Fibroblast of lung (primary cell): ENCODE measurements around the gene TMPRSS2. TPM values are rescaled to one million over a fixed set of nuclear protein-coding genes. Genes with fewer than 3 reads are reported as not detected.

Source experiments
- DNase-seq, 2 donors: peaks; one replicate each; pipeline versions ENCODE4 v3.0.0 to v3.0.0-alpha.2; 2010; ENCODE audit warnings: low read depth in 2 of 2
- H2AFZ ChIP-seq: 2 replicates; pipeline ENCODE4 v1.5.1; 2012; ENCODE audit warnings: low read length, control low read depth, inconsistent platforms
- H3K27ac ChIP-seq: 2 replicates; pipeline ENCODE4 v1.5.1; 2011; ENCODE audit warnings: low read length, control low read depth; ENCODE audit not compliant: insufficient read depth
- H3K27me3 ChIP-seq: 2 replicates; pipeline ENCODE4 v1.5.1; 2011; ENCODE audit warnings: mild to moderate bottlenecking, low read length; ENCODE audit not compliant: control insufficient read depth, insufficient read depth
- H3K36me3 ChIP-seq: 2 replicates; pipeline ENCODE4 v1.5.1; 2011; ENCODE audit warnings: low read length; ENCODE audit not compliant: control insufficient read depth, insufficient read depth
- H3K4me1 ChIP-seq: 2 replicates; pipeline ENCODE4 v1.5.1; 2011; ENCODE audit warnings: low read length; ENCODE audit not compliant: control insufficient read depth, insufficient read depth; ENCODE audit errors: extremely low read depth
- H3K4me2 ChIP-seq: 2 replicates; pipeline ENCODE4 v1.5.1; 2011; ENCODE audit warnings: low read length, control low read depth; ENCODE audit not compliant: insufficient read depth; ENCODE audit errors: extremely low read depth
- H3K4me3 ChIP-seq, 4 experiments: fragments of 200-600 bp in 1 of 4; sonication (generic) in 1 of 4; replicated peaks in 1 of 4; 2 replicates each; pipeline ENCODE4 v1.5.1; 2011 to 2016; ENCODE audit warnings: low read length in 4 of 4, low read depth in 3 of 4, mild to moderate bottlenecking in 3 of 4, control low read depth in 2 of 4, inconsistent platforms in 1 of 4, mixed read lengths in 1 of 4; ENCODE audit not compliant: insufficient read depth in 1 of 4; ENCODE audit errors: control extremely low read depth in 1 of 4
- H3K79me2 ChIP-seq: 2 replicates; pipeline ENCODE4 v1.5.1; 2012; ENCODE audit warnings: mild to moderate bottlenecking, low read length, inconsistent platforms; ENCODE audit not compliant: control insufficient read depth, insufficient read depth
- H3K9ac ChIP-seq: 2 replicates; pipeline ENCODE4 v1.5.1; 2011; ENCODE audit warnings: mild to moderate bottlenecking, low read length, control low read depth; ENCODE audit not compliant: insufficient read depth
- H3K9me3 ChIP-seq: 2 replicates; pipeline ENCODE4 v1.5.1; 2012; ENCODE audit warnings: low read depth, low read length; ENCODE audit not compliant: control insufficient read depth, insufficient read depth
- H4K20me1 ChIP-seq: 2 replicates; pipeline ENCODE4 v1.5.1; 2011; ENCODE audit warnings: low read length; ENCODE audit not compliant: control insufficient read depth, insufficient read depth; ENCODE audit errors: extremely low read depth
- EZH2 ChIP-seq: IDR thresholded peaks from 2 replicates; pipeline ENCODE4 v1.5.1; 2012; ENCODE audit warnings: low read length, control low read depth, mild to moderate bottlenecking; ENCODE audit errors: missing control alignments
- polyA plus RNA-seq, 2 donors: library from polyadenylated mRNA; depleted of rRNA in 1 of 2; stranded (reverse) in 1 of 2; unstranded in 1 of 2; fragments of >200 nt; gene quantifications; 2 replicates each; pipeline ENCODE4 v1.2.1, GENCODE V29; 2011 to 2012; ENCODE audit warnings: missing spikeins in 1 of 2
- total RNA-seq: library from RNA; depleted of rRNA; stranded (reverse); fragments of >200 nt; gene quantifications from 2 replicates; pipeline ENCODE4 v1.2.1, GENCODE V29; 2014
- TF ChIP-seq, protein P1 (sequence below), 2 donors: IDR thresholded peaks in 1 of 2; conservative IDR thresholded peaks in 1 of 2; 1 replicate in 1 of 2; 2 replicates in 1 of 2; pipeline ENCODE4 v1.5.1; 2011 to 2012; ENCODE audit warnings: low read length in 2 of 2, control low read depth in 1 of 2, inconsistent platforms in 1 of 2, low read depth in 1 of 2, mild to moderate bottlenecking in 1 of 2

The TMPRSS2 gene
- total and polyA plus RNA-seq, 2 donors (not counting 1 experiment from before 2014, with no cell fraction given): 0.17 TPM; not detected in 1

DNA sequence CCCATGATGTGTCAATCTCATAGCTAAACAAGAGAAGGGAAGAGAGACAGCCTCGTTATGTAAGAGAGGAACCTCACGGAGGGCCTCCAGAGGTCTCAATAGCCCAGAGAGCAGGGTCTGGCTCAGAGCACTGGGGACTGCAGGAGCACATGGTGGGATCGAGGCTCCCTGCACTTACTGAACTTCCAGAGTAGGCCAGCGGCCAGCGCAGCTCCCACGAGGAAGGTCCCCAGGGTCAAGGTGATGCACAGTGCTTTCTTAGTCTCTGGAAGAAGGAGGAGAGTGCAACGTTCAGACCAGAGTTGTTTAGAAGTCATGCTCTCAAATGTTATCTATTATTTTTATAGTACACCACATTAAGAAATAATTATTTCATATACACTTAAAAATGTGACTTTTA is 18.6 kb downstream of the TMPRSS2 start:
- H3K27ac ChIP-seq: no peak overlapping the region
- H3K27me3 ChIP-seq: no peaks in the 10 kb centered on the region
- TF ChIP-seq, protein P1, sequence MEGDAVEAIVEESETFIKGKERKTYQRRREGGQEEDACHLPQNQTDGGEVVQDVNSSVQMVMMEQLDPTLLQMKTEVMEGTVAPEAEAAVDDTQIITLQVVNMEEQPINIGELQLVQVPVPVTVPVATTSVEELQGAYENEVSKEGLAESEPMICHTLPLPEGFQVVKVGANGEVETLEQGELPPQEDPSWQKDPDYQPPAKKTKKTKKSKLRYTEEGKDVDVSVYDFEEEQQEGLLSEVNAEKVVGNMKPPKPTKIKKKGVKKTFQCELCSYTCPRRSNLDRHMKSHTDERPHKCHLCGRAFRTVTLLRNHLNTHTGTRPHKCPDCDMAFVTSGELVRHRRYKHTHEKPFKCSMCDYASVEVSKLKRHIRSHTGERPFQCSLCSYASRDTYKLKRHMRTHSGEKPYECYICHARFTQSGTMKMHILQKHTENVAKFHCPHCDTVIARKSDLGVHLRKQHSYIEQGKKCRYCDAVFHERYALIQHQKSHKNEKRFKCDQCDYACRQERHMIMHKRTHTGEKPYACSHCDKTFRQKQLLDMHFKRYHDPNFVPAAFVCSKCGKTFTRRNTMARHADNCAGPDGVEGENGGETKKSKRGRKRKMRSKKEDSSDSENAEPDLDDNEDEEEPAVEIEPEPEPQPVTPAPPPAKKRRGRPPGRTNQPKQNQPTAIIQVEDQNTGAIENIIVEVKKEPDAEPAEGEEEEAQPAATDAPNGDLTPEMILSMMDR (conservative IDR thresholded peaks at IDR 0.05 in 1 of 2, IDR thresholded peaks at IDR 0.05 in 1 of 2; ENCODE audit: low read depth in 1 of 2, low read length in 2 of 2): no peak
- TF ChIP-seq EZH2: no peak
- no peaks in the 10 kb centered on the region for H3K9me3 ChIP-seq
- no peak overlapping the region for H3K4me3 ChIP-seq
- no peaks in the 10 kb centered on the region for H3K36me3 ChIP-seq
- no peaks in the 10 kb centered on the region for H4K20me1 ChIP-seq
- H3K4me2 ChIP-seq: no peak overlapping the region
- H2AFZ ChIP-seq: no peak overlapping the region
- DNase-seq: no peak
- no peaks in the 10 kb centered on the region for H3K4me1 ChIP-seq
- no peaks in the 10 kb centered on the region for H3K79me2 ChIP-seq
- no peak overlapping the region for H3K9ac ChIP-seq

DNA sequence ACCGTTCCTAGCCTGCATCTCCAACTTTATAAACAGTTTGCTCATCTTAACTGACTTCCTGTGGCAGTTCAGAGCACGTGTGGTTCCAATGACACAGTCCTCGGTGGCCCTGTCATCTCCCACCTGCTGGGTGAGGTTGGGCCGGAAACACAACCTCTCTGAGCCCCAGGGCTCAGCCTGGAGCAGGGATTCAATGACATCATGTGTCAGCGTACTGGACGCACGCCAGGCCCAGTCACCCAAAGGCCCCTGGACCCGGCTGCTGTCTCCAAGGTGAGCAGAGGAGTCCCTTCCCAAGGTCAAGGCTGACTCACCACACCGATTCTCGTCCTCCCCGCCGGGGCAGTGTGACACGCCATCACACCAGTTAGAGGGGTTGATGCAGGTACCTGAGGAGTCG is 19.9 kb downstream of the TMPRSS2 start:
- H3K4me2 ChIP-seq: no peak overlapping the region
- no peaks in the 10 kb centered on the region for H3K79me2 ChIP-seq
- no peaks in the 10 kb centered on the region for H3K4me1 ChIP-seq
- no peaks in the 10 kb centered on the region for H3K27me3 ChIP-seq
- no peak overlapping the region for H3K27ac ChIP-seq
- H3K9me3 ChIP-seq: no peaks in the 10 kb centered on the region
- H3K4me3 ChIP-seq: no peak overlapping the region
- H3K9ac ChIP-seq: no peak overlapping the region
- TF ChIP-seq, protein P1 (conservative IDR thresholded peaks at IDR 0.05 in 1 of 2, IDR thresholded peaks at IDR 0.05 in 1 of 2; ENCODE audit: low read depth in 1 of 2, low read length in 2 of 2): no peak
- no peak for TF ChIP-seq EZH2
- no peaks in the 10 kb centered on the region for H4K20me1 ChIP-seq
- no peak overlapping the region for H2AFZ ChIP-seq
- no peak for DNase-seq
- H3K36me3 ChIP-seq: no peaks in the 10 kb centered on the region

DNA sequence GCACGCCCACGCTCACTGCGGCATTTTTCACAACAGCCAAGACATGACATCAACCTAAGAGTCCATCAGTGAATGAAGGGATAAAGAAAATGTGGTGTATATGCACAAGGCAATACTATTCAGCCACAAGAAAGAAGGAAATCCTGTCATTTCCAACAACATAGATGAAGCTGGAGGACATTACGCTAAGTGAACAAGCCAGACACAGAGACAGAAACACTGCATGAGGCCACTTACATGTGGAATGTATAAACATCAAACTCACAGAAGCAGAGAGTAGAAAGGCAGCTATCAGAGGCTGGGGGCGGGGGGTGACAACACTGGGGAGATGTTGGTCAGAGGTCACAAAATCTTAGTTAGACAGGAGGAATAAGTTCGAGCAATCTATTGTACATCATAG is 20.9 kb downstream of the TMPRSS2 start:
- Histone ChIP-seq H3K4me1 (no peaks in the 10 kb centered on the region), H3K36me3 (no peaks in the 10 kb centered on the region), H4K20me1 (no peaks in the 10 kb centered on the region), H3K4me3 (no peak overlapping the region), H3K9me3 (no peaks in the 10 kb centered on the region), H3K4me2 (no peak overlapping the region), H2AFZ (no peak overlapping the region), H3K79me2 (no peaks in the 10 kb centered on the region), H3K27me3 (no peaks in the 10 kb centered on the region), H3K27ac (no peak overlapping the region), H3K9ac (no peak overlapping the region)
- DNase-seq: no peak
- TF ChIP-seq, protein P1 (conservative IDR thresholded peaks at IDR 0.05 in 1 of 2, IDR thresholded peaks at IDR 0.05 in 1 of 2; ENCODE audit: low read depth in 1 of 2, low read length in 2 of 2): no peak
- no peak for TF ChIP-seq EZH2
